AG04449 (cell line): ENCODE results near the gene CDC42EP3.

Source experiments
- CTCF ChIA-PET: fragments of 350-600 bp; formaldehyde crosslinking; extraction: SDS; loops from one replicate; lab custom pipeline; 2021; ENCODE audit warnings: antibody characterized with exemption; lab: Yijun Ruan, JAX
- POLR2A ChIA-PET: fragments of 400-600, 350-600 bp; formaldehyde crosslinking; extraction: SDS; loops from one replicate; lab custom pipeline; 2020; ENCODE audit warnings: antibody characterized with exemption, inconsistent platforms; lab: Yijun Ruan, JAX
- DNase-seq: peaks from one replicate; pipeline ENCODE4 v3.0.0-alpha.2; 2010; ENCODE audit warnings: low read depth, low spot score
- H3K4me3 ChIP-seq: 2 replicates; pipeline ENCODE4 v1.5.1; 2011; ENCODE audit warnings: low read depth, mild to moderate bottlenecking, control low read depth, low read length
- CTCF ChIP-seq: IDR thresholded peaks from one replicate; pipeline ENCODE4 v1.5.1; 2011; ENCODE audit warnings: mild to moderate bottlenecking, moderate library complexity, low read length, control low read depth, inconsistent platforms; ENCODE audit not compliant: insufficient read depth; ENCODE audit errors: missing control alignments

CDC42EP3 gene

GRCh38 chr2:37671816-37672103 lies 318 bp upstream of the CDC42EP3 start:
- POLR2A ChIA-PET: interaction anchor here (0.7 to 4.0 kb wide), 13 partner anchors 15 to 206 kb away, joined by 3 to 35 read pairs (median 8); no protein-coding TSS in a partner anchor
- CTCF ChIA-PET: interaction anchor here (1.1 to 8.4 kb wide), 4 partner anchors 18 to 205 kb away, joined by 3 to 36 read pairs (median 4); no protein-coding TSS in a partner anchor
- no peak for TF ChIP-seq CTCF
- no peak for DNase-seq
- peak overlapping the region; percentile 91 for H3K4me3 ChIP-seq

GRCh38 chr2:37670378-37671008 lies 949 bp downstream of the CDC42EP3 start:
- peak overlapping the region; percentile 91 for H3K4me3 ChIP-seq
- CTCF ChIA-PET: interaction anchor here (0.6 to 8.4 kb wide), 9 partner anchors 102 to 274 kb away, joined by 3 to 36 read pairs (median 3); no protein-coding TSS in a partner anchor
- POLR2A ChIA-PET: interaction anchor here (0.6 to 4.0 kb wide), 20 partner anchors 18 to 279 kb away, joined by 3 to 35 read pairs (median 4); no protein-coding TSS in a partner anchor
- no peak for DNase-seq
- TF ChIP-seq CTCF: no peak

GRCh38 chr2:37669446-37669845 lies 2.0 kb downstream of the CDC42EP3 start:
- peak overlapping the region; percentile 91 for H3K4me3 ChIP-seq
- CTCF ChIA-PET: interaction anchor here (1.0 to 8.4 kb wide), 8 partner anchors 103 to 254 kb away, joined by 3 to 36 read pairs (median 4); no protein-coding TSS in a partner anchor
- POLR2A ChIA-PET: interaction anchor here (0.6 to 4.0 kb wide), 14 partner anchors 17 to 160 kb away, joined by 3 to 35 read pairs (median 6); no protein-coding TSS in a partner anchor

GRCh38 chr2:37667704-37668103 lies 3.7 kb downstream of the CDC42EP3 start:
- POLR2A ChIA-PET: interaction anchor here (1.2 to 1.3 kb wide), 2 partner anchors 74 to 101 kb away, joined by 3 to 4 read pairs; no protein-coding TSS in a partner anchor
- TF ChIP-seq CTCF: no peak
- CTCF ChIA-PET: interaction anchor here (1.0 to 8.4 kb wide), 6 partner anchors 13 to 271 kb away, joined by 3 to 36 read pairs (median 4); no protein-coding TSS in a partner anchor
- DNase-seq: no peak
- peak overlapping the region; percentile 91 for H3K4me3 ChIP-seq

More at GRCh38 chr2:37669446-37669845, 2.0 kb downstream of the CDC42EP3 start:
- DNase-seq: no peak
- TF ChIP-seq CTCF: no peak

- no peak for DNase-seq
- ChIA-PET CTCF (interaction anchor here (0.5 to 8.4 kb wide), 9 partner anchors 12 to 270 kb away, joined by 3 to 36 read pairs (median 3); no protein-coding TSS in a partner anchor), POLR2A (interaction anchor here (0.6 to 1.5 kb wide), 8 partner anchors 45 to 271 kb away, joined by 3 to 4 read pairs (median 3); no protein-coding TSS in a partner anchor)
- no peak for TF ChIP-seq CTCF
- peak overlapping the region; percentile 91 for H3K4me3 ChIP-seq
These were observed 4.7 kb downstream of the CDC42EP3 start for GRCh38 chr2:37666772-37667171.

- CTCF ChIA-PET: interaction anchor here (0.5 to 8.4 kb wide), 9 partner anchors 9 to 270 kb away, joined by 3 to 36 read pairs (median 4); no protein-coding TSS in a partner anchor
- POLR2A ChIA-PET: interaction anchor here (0.7 to 1.5 kb wide), 4 partner anchors 153 to 254 kb away, joined by 3 to 4 read pairs (median 3); no protein-coding TSS in a partner anchor
- peak overlapping the region; percentile 91 for H3K4me3 ChIP-seq
- DNase-seq: no peak
- TF ChIP-seq CTCF: no peak
These were observed 5.7 kb downstream of the CDC42EP3 start for GRCh38 chr2:37665604-37666362.
